HG03558 (cell line): ENCODE results near the gene GSDME.

Experiments
- ATAC-seq: cut with Tn5 transposase; IDR thresholded peaks from one replicate; pipeline ENCODE4 v1.9.1; 2021; ENCODE audit warnings: moderate number of reproducible peaks; ENCODE audit not compliant: unreplicated experiment; ENCODE audit errors: extremely low read depth

The GSDME gene

GRCh38 chr7:24725554-24726241, 31.6 kb downstream of the GSDME start:
- no peak for ATAC-seq

- ATAC-seq, result no peak
Observed at GRCh38 chr7:24724451-24725190, 32.6 kb downstream of the GSDME start.

- ATAC-seq, result no peak
Observed at GRCh38 chr7:24723178-24723530, 34.1 kb downstream of the GSDME start.

- no peak for ATAC-seq
Observed at GRCh38 chr7:24722386-24723177, 34.7 kb downstream of the GSDME start.

GRCh38 chr7:24721481-24722001, 35.7 kb downstream of the GSDME start:
- no peak for ATAC-seq

- no peak for ATAC-seq
Observed at GRCh38 chr7:24720283-24720682, 37.0 kb downstream of the GSDME start.

GRCh38 chr7:24718977-24719491, 38.2 kb downstream of the GSDME start:
- ATAC-seq, result peak; percentile 44

- no peak for ATAC-seq
Observed at GRCh38 chr7:24718431-24718831, 38.8 kb downstream of the GSDME start.

GRCh38 chr7:24717694-24718320, 39.5 kb downstream of the GSDME start:
- ATAC-seq, result no peak

- no peak for ATAC-seq
Observed at GRCh38 chr7:24717247-24717622, 40.0 kb downstream of the GSDME start.

- no peak for ATAC-seq
Observed at GRCh38 chr7:24716480-24717246, 40.6 kb downstream of the GSDME start.

- peak; percentile 25 for ATAC-seq
Observed at GRCh38 chr7:24715661-24716479, 41.4 kb downstream of the GSDME start.

- no peak for ATAC-seq
Observed at GRCh38 chr7:24715171-24715570, 42.1 kb downstream of the GSDME start.

- ATAC-seq, result no peak
Observed at GRCh38 chr7:24714676-24715010, 42.6 kb downstream of the GSDME start.

GRCh38 chr7:24713850-24714675, 43.2 kb downstream of the GSDME start:
- ATAC-seq, result no peak

GRCh38 chr7:24713039-24713793, 44.0 kb downstream of the GSDME start:
- no peak for ATAC-seq

GRCh38 chr7:24709585-24710360, 47.5 kb downstream of the GSDME start:
- no peak for ATAC-seq
